OCI-LY1 (cell line): Measurements from ENCODE around the gene ADAM22.

ENCODE experiments used
- H2AFZ ChIP-seq: fragments of 200-600 bp; sonication (generic), shearing (Covaris generic); 2 replicates; pipeline ENCODE4 v1.6.0; 2014; ENCODE audit warnings: antibody characterized with exemption, mild to moderate bottlenecking, low read length
- H3F3A ChIP-seq: fragments of 200-600 bp; sonication (generic), shearing (Covaris generic); 2 replicates; pipeline ENCODE4 v1.6.0; 2014; ENCODE audit warnings: mild to moderate bottlenecking, antibody characterized with exemption, low read length, moderate library complexity; ENCODE audit not compliant: insufficient read depth
- H3K27ac ChIP-seq: fragments of 200-600 bp; sonication (generic); 2 replicates; pipeline ENCODE4 v1.5.1; 2014; ENCODE audit warnings: low read length, mixed run types, mild to moderate bottlenecking, low read depth; ENCODE audit not compliant: poor library complexity, severe bottlenecking
- H3K27me3 ChIP-seq: fragments of 200-600 bp; sonication (generic); 2 replicates; pipeline ENCODE4 v1.6.0; 2014; ENCODE audit warnings: antibody characterized with exemption, mild to moderate bottlenecking, low read length, moderate library complexity; ENCODE audit not compliant: insufficient read depth
- H3K36me3 ChIP-seq: fragments of 200-600 bp; sonication (generic); 2 replicates; pipeline ENCODE4 v1.6.1; 2014; ENCODE audit warnings: mild to moderate bottlenecking, antibody characterized with exemption, low read length, moderate library complexity, mixed read lengths; ENCODE audit not compliant: insufficient read depth
- H3K4me1 ChIP-seq: fragments of 200-600 bp; sonication (generic); 2 replicates; pipeline ENCODE4 v1.5.1; 2014; ENCODE audit warnings: mild to moderate bottlenecking, low read length, moderate library complexity; ENCODE audit not compliant: insufficient read depth, severe bottlenecking
- H3K4me2 ChIP-seq: fragments of 200-600 bp; sonication (generic), shearing (Covaris generic); 2 replicates; pipeline ENCODE4 v1.6.1; 2014; ENCODE audit warnings: low read length
- H3K4me3 ChIP-seq: fragments of 200-600 bp; sonication (generic); 2 replicates; pipeline ENCODE4 v1.5.1; 2014; ENCODE audit warnings: low read length, low read depth, mild to moderate bottlenecking, mixed read lengths; ENCODE audit not compliant: poor library complexity, severe bottlenecking
- H3K79me2 ChIP-seq: fragments of 200-600 bp; shearing (Covaris generic); 2 replicates; pipeline ENCODE4 v1.6.1; 2016; ENCODE audit warnings: mixed run types, low read length, mixed read lengths; ENCODE audit not compliant: insufficient read depth
- H3K9ac ChIP-seq: fragments of 200-600 bp; sonication (generic), shearing (Covaris generic); 2 replicates; pipeline ENCODE4 v1.6.1; 2014; ENCODE audit warnings: mild to moderate bottlenecking, low read length, mixed read lengths
- H3K9me2 ChIP-seq: fragments of 200-600 bp; sonication (generic), shearing (Covaris generic); 2 replicates; pipeline ENCODE4 v1.6.1; 2014; ENCODE audit warnings: low read depth, mild to moderate bottlenecking, low read length, mixed read lengths
- H3K9me3 ChIP-seq: fragments of 200-600 bp; shearing (Covaris generic); 2 replicates; pipeline ENCODE4 v1.6.1; 2014; ENCODE audit warnings: low read length, mixed read lengths
- H4K20me1 ChIP-seq: fragments of 200-600 bp; sonication (generic), shearing (Covaris generic); 2 replicates; pipeline ENCODE4 v1.6.0; 2016; ENCODE audit warnings: mild to moderate bottlenecking, low read length; ENCODE audit not compliant: insufficient read depth
- CTCF ChIP-seq: fragments of 200-600 bp; sonication (generic), shearing (Covaris generic); IDR thresholded peaks from 2 replicates; pipeline ENCODE4 v1.5.1; 2017; ENCODE audit warnings: mild to moderate bottlenecking, antibody characterized with exemption, low read length, moderate library complexity, mixed read lengths
- EZH2 ChIP-seq: fragments of 200-600 bp; sonication (generic), shearing (Covaris generic); IDR thresholded peaks from 2 replicates; pipeline ENCODE4 v1.8.0; 2017; ENCODE audit warnings: borderline replicate concordance, mixed run types, mild to moderate bottlenecking, antibody characterized with exemption, low read length, moderate library complexity, mixed read lengths

Gene ADAM22

DNA sequence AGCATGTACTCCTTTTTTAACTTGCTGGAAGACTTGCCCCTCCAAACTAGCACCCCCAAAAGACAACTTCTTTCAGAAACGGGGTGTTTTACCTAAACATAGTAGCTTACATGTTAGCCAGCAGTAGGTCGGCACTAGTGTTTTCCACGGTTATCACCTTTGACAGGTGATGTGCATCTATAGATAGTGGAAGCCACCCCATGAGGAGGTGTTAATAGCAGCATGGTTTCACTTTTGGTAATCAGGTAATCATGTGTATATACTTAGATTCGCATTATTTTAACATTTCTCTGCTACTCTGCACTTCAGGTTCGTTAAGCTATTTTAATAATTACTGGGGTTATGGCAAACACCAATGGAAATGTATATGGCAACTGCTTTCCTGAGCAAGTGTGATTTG, 268.2 kb downstream of the ADAM22 start:
- Histone ChIP-seq H3K27ac (no peak overlapping the region), H3K9me2 (no peaks in the 10 kb centered on the region), H3K9me3 (no peaks in the 10 kb centered on the region), H3K36me3 (peaks cover 47% of the 10 kb centered on the region), H3K4me1 (no peaks in the 10 kb centered on the region), H3K79me2 (no peaks in the 10 kb centered on the region), H3K9ac (no peak overlapping the region), H3F3A (no peaks in the 10 kb centered on the region), H3K4me2 (no peak overlapping the region), H4K20me1 (no peaks in the 10 kb centered on the region), H3K4me3 (no peak overlapping the region), H3K27me3 (no peaks in the 10 kb centered on the region), H2AFZ (no peak overlapping the region)
- TF ChIP-seq EZH2 (no peak), CTCF (no peak)

GRCh38 chr7:88202799-88203198, 268.7 kb downstream of the ADAM22 start:
- peaks cover 52% of the 10 kb centered on the region for H3K36me3 ChIP-seq
- H3K4me2 ChIP-seq: no peak overlapping the region
- no peak overlapping the region for H3K4me3 ChIP-seq
- no peaks in the 10 kb centered on the region for H3K79me2 ChIP-seq
- no peaks in the 10 kb centered on the region for H3K9me3 ChIP-seq
- TF ChIP-seq EZH2 (no peak), CTCF (no peak)
- no peaks in the 10 kb centered on the region for H3K9me2 ChIP-seq
- H3K4me1 ChIP-seq: no peaks in the 10 kb centered on the region
- no peaks in the 10 kb centered on the region for H3K27me3 ChIP-seq
- H3K27ac ChIP-seq: no peak overlapping the region
- no peak overlapping the region for H3K9ac ChIP-seq
- H4K20me1 ChIP-seq: no peaks in the 10 kb centered on the region
- H3F3A ChIP-seq: no peaks in the 10 kb centered on the region
- H2AFZ ChIP-seq: no peak overlapping the region

GRCh38 chr7:88203401-88203800, 269.4 kb downstream of the ADAM22 start:
- H3K4me1 ChIP-seq: no peaks in the 10 kb centered on the region
- H3K36me3 ChIP-seq: peaks cover 58% of the 10 kb centered on the region

More at GRCh38 chr7:88203401-88203800, 269.4 kb downstream of the ADAM22 start:
- Histone ChIP-seq H3K4me3 (no peak overlapping the region), H2AFZ (no peak overlapping the region), H3K4me2 (no peak overlapping the region), H4K20me1 (no peaks in the 10 kb centered on the region), H3F3A (no peaks in the 10 kb centered on the region), H3K9ac (no peak overlapping the region), H3K9me3 (no peaks in the 10 kb centered on the region), H3K27me3 (no peaks in the 10 kb centered on the region), H3K79me2 (no peaks in the 10 kb centered on the region), H3K27ac (no peak overlapping the region), H3K9me2 (no peaks in the 10 kb centered on the region)
- TF ChIP-seq EZH2: no peak
- no peak for TF ChIP-seq CTCF
